Stimulated activated CD8-positive, alpha-beta memory T cell treated with anti-CD3 and anti-CD28 coated beads, Interleukin-15, amount 100 ng/mL, for 1 hour (primary cell): Measurements from ENCODE around the gene CHRNA3.
A peak's percentile ranks its signal among the peaks of the same experiment; 100 is the strongest.

Experiments used
- DNase-seq: peaks from one replicate; pipeline ENCODE4 v3.0.0-alpha.2; 2020; ENCODE audit warnings: low read depth

Gene CHRNA3

GRCh38 chr15:78620527-78621421 lies at the start of gene CHRNA3:
TSS of gene CHRNA3 (minus strand) at chr15:78620996. CDS start at chr15:78620794, 202 bp downstream.
- DNase-seq: no peak

- no peak for DNase-seq
Observed at GRCh38 chr15:78668987-78669386, 48.2 kb upstream of the CHRNA3 start.

- no peak for DNase-seq
Observed at GRCh38 chr15:78667578-78668236, 46.9 kb upstream of the CHRNA3 start.

GRCh38 chr15:78666010-78666409 lies 45.2 kb upstream of the CHRNA3 start:
- no peak for DNase-seq

- DNase-seq: no peak
Observed at GRCh38 chr15:78663703-78664102, 42.9 kb upstream of the CHRNA3 start.

GRCh38 chr15:78662028-78662427 lies 41.2 kb upstream of the CHRNA3 start:
- no peak for DNase-seq

- no peak for DNase-seq
Observed at GRCh38 chr15:78661001-78661400, 40.2 kb upstream of the CHRNA3 start.

- DNase-seq: no peak
Observed at GRCh38 chr15:78660584-78660983, 39.8 kb upstream of the CHRNA3 start.

- DNase-seq: no peak
Observed at GRCh38 chr15:78658823-78659222, 38.0 kb upstream of the CHRNA3 start.

GRCh38 chr15:78654272-78654671 lies 33.5 kb upstream of the CHRNA3 start:
- DNase-seq: no peak

- no peak for DNase-seq
Observed at GRCh38 chr15:78651930-78652615, 31.3 kb upstream of the CHRNA3 start.

GRCh38 chr15:78651007-78651406 lies 30.2 kb upstream of the CHRNA3 start:
- no peak for DNase-seq

GRCh38 chr15:78650022-78650421 lies 29.2 kb upstream of the CHRNA3 start:
- no peak for DNase-seq

- DNase-seq: no peak
Observed at GRCh38 chr15:78645009-78645408, 24.2 kb upstream of the CHRNA3 start.

- DNase-seq: no peak
Observed at GRCh38 chr15:78642331-78642730, 21.5 kb upstream of the CHRNA3 start.

GRCh38 chr15:78641749-78642275 lies 21.0 kb upstream of the CHRNA3 start:
- DNase-seq: no peak

- DNase-seq: no peak
Observed at GRCh38 chr15:78641102-78641748, 20.4 kb upstream of the CHRNA3 start, which contains the start of gene CHRNB4. TSS of gene CHRNB4 (minus strand) at chr15:78641210. CDS start at chr15:78641133, 77 bp downstream.

- no peak for DNase-seq
Observed at GRCh38 chr15:78640527-78641101, 19.8 kb upstream of the CHRNA3 start.

- peak; percentile 15 for DNase-seq
Observed at GRCh38 chr15:78638658-78639314, 18.0 kb upstream of the CHRNA3 start.

GRCh38 chr15:78637776-78638435 lies 17.1 kb upstream of the CHRNA3 start:
- no peak for DNase-seq
